A549 treated with dexamethasone at 1 μM for 4 hours (cell line): ENCODE results near the gene ZNF81. TPM values are rescaled to one million over a fixed set of nuclear protein-coding genes. Genes with fewer than 3 reads are reported as not detected.

ENCODE experiments used
- total RNA-seq: library from RNA; stranded (reverse); fragments of 200-300 nt; extraction: Qiagen RNA extraction; gene quantifications from 5 replicates; pipeline ENCODE4 v1.2.3, GENCODE V29; 2022

The ZNF81 gene
- 4.6 to 5.6 TPM (median 4.9 TPM) in 5 replicates for total RNA-seq

GRCh38 chrX:47836164-47837072 lies at the start of gene ZNF81:
ZNF81 (plus strand) TSS chrX:47836902; CDS start chrX:47846268, 9,366 bp downstream.

Other genes with a start within 250 kb of the ZNF81 start
- gene SYN1, start 217.0 kb upstream of the ZNF81 start, total RNA-seq: 0.15 to 0.73 TPM (median 0.42 TPM) in 5 replicates
- 0.30 to 0.95 TPM (median 0.34 TPM) in 5 replicates for gene CFP, start 207.0 kb upstream of the ZNF81 start, total RNA-seq
- 30.4 to 40.1 TPM (median 38.5 TPM) in 5 replicates for gene ELK1, start 186.3 kb upstream of the ZNF81 start, total RNA-seq
- gene UXT, start 177.7 kb upstream of the ZNF81 start, total RNA-seq: 157 to 183 TPM (median 163 TPM) in 5 replicates
- 3.0 to 4.2 TPM (median 3.5 TPM) in 5 replicates for gene ZNF182, start 167.1 kb downstream of the ZNF81 start, total RNA-seq
- gene SPACA5, start 170.1 kb downstream of the ZNF81 start, total RNA-seq: not detected in 5 replicates
- gene ZNF630, start 234.7 kb downstream of the ZNF81 start, total RNA-seq: 0.27 to 0.38 TPM (median 0.34 TPM) in 5 replicates